HG02678 (cell line): ENCODE measurements around the gene ERBIN.

Source experiments
- ATAC-seq: cut with Tn5 transposase; IDR thresholded peaks from one replicate; pipeline ENCODE4 v1.9.1; 2021; ENCODE audit warnings: mild to moderate bottlenecking, moderate library complexity; ENCODE audit not compliant: unreplicated experiment

Gene ERBIN

GRCh38 chr5:66122379-66123034, 196.1 kb downstream of the ERBIN start:
- ATAC-seq, result no peak

- no peak for ATAC-seq
These were observed 202.8 kb downstream of the ERBIN start for GRCh38 chr5:66129144-66129543.

GRCh38 chr5:66130493-66130892, 204.1 kb downstream of the ERBIN start:
- no peak for ATAC-seq
